ENCODE results near the gene SLC24A5. TPM values are rescaled to one million over a fixed set of nuclear protein-coding genes. Genes with fewer than 3 reads are reported as not detected.

SLC24A5 gene
- total and polyA plus RNA-seq, 3 experiments from 2014 or later: not detected

GRCh38 chr15:48101376-48101961 is 19.3 kb upstream of the SLC24A5 start:
- Histone ChIP-seq H3K36me3 (ENCODE audit: insufficient read depth, low read length) (no peaks in the 10 kb centered on the region), H3K27me3 (ENCODE audit: insufficient read depth, low read length, poor library complexity, severe bottlenecking) (no peaks in the 10 kb centered on the region), H3K27ac (ENCODE audit: low read depth, low read length) (no peak overlapping the region), H3K9me3 (ENCODE audit: low read length) (no peaks in the 10 kb centered on the region), H3K4me1 (ENCODE audit: insufficient read depth, low read length) (no peaks in the 10 kb centered on the region), H3K4me3 (ENCODE audit: low read length) (no peak overlapping the region)
- CTCF ChIA-PET: no interaction called here
- no peak overlapping the region for H3K27ac Mint-ChIP-seq
- no peaks in the 10 kb centered on the region for H3K4me1 Mint-ChIP-seq
- POLR2A ChIA-PET: no interaction called here
- no peaks in the 10 kb centered on the region for H3K36me3 Mint-ChIP-seq
- H3K4me3 Mint-ChIP-seq: no peak overlapping the region
- DNase-seq: no peak
- peaks cover 0 to 1% (median 0%) of the 10 kb centered on the region in 5 donors for H3K9me3 Mint-ChIP-seq
- H3K27me3 Mint-ChIP-seq: peaks cover 2 to 31% of the 10 kb centered on the region in 2 donors

DNA sequence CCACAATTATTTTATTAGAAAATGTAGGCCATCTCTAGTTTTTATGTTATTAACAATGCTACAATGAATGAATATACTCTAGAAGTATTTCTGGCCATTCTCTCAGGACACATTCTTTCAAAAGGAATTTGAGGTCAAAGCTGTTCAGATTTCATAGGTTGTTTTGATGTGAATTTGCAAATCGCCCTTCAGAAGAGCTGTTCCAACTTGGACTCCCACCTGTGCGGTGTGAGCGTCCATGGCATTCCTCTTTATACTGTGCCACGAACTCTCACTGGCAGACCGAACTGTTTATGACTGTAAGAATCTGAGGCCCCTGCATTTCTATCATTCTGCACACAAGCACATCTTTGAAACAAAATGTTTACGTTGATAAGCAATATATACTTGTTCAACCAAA is 18.6 kb upstream of the SLC24A5 start:
- H3K9me3 Mint-ChIP-seq: peaks cover 0 to 2% (median 0%) of the 10 kb centered on the region in 5 donors
- Histone ChIP-seq H3K36me3 (ENCODE audit: insufficient read depth, low read length) (no peaks in the 10 kb centered on the region), H3K4me1 (ENCODE audit: insufficient read depth, low read length) (no peaks in the 10 kb centered on the region), H3K27me3 (ENCODE audit: insufficient read depth, low read length, poor library complexity, severe bottlenecking) (no peaks in the 10 kb centered on the region), H3K27ac (ENCODE audit: low read depth, low read length) (no peak overlapping the region), H3K4me3 (ENCODE audit: low read length) (no peak overlapping the region), H3K9me3 (ENCODE audit: low read length) (no peaks in the 10 kb centered on the region)
- no peaks in the 10 kb centered on the region for H3K36me3 Mint-ChIP-seq
- H3K27ac Mint-ChIP-seq: no peak overlapping the region
- POLR2A ChIA-PET: no interaction called here
- H3K4me3 Mint-ChIP-seq: no peak overlapping the region
- DNase-seq: no peak
- no peaks in the 10 kb centered on the region for H3K4me1 Mint-ChIP-seq
- peaks cover 2 to 30% of the 10 kb centered on the region in 2 donors for H3K27me3 Mint-ChIP-seq
- CTCF ChIA-PET: no interaction called here

- Mint-ChIP-seq H3K27me3 (peaks cover 2 to 29% of the 10 kb centered on the region in 2 donors), H3K9me3 (peaks cover 0 to 2% (median 0%) of the 10 kb centered on the region in 5 donors), H3K36me3 (no peaks in the 10 kb centered on the region), H3K4me1 (no peaks in the 10 kb centered on the region), H3K4me3 (no peak overlapping the region), H3K27ac (no peak overlapping the region)
- no peak overlapping the region for H3K27ac ChIP-seq (ENCODE audit: low read depth, low read length)
- ChIA-PET POLR2A (no interaction called here), CTCF (no interaction called here)
- H3K27me3 ChIP-seq (ENCODE audit: insufficient read depth, low read length, poor library complexity, severe bottlenecking): no peaks in the 10 kb centered on the region
- no peaks in the 10 kb centered on the region for H3K4me1 ChIP-seq (ENCODE audit: insufficient read depth, low read length)
- DNase-seq: no peak
- no peaks in the 10 kb centered on the region for H3K36me3 ChIP-seq (ENCODE audit: insufficient read depth, low read length)
- H3K9me3 ChIP-seq (ENCODE audit: low read length): no peaks in the 10 kb centered on the region
- H3K4me3 ChIP-seq (ENCODE audit: low read length): no peak overlapping the region
These were observed 17.1 kb upstream of the SLC24A5 start for GRCh38 chr15:48103647-48104046.

- H3K27ac ChIP-seq (ENCODE audit: low read depth, low read length): no peak overlapping the region
- no peaks in the 10 kb centered on the region for H3K36me3 Mint-ChIP-seq
- POLR2A ChIA-PET: no interaction called here
- no peak overlapping the region for H3K27ac Mint-ChIP-seq
- no peaks in the 10 kb centered on the region for H3K36me3 ChIP-seq (ENCODE audit: insufficient read depth, low read length)
- H3K4me3 ChIP-seq (ENCODE audit: low read length): no peak overlapping the region
- H3K4me1 Mint-ChIP-seq: no peaks in the 10 kb centered on the region
- H3K4me1 ChIP-seq (ENCODE audit: insufficient read depth, low read length): no peaks in the 10 kb centered on the region
- H3K27me3 ChIP-seq (ENCODE audit: insufficient read depth, low read length, poor library complexity, severe bottlenecking): no peaks in the 10 kb centered on the region
- no peaks in the 10 kb centered on the region for H3K9me3 ChIP-seq (ENCODE audit: low read length)
- H3K4me3 Mint-ChIP-seq: no peak overlapping the region
- CTCF ChIA-PET: no interaction called here
- no peak for DNase-seq
- peaks cover 9 to 22% of the 10 kb centered on the region in 2 donors for H3K27me3 Mint-ChIP-seq
- H3K9me3 Mint-ChIP-seq: peaks cover 0 to 2% (median 0%) of the 10 kb centered on the region in 5 donors
These were observed 14.9 kb upstream of the SLC24A5 start for GRCh38 chr15:48105936-48106335.

DNA sequence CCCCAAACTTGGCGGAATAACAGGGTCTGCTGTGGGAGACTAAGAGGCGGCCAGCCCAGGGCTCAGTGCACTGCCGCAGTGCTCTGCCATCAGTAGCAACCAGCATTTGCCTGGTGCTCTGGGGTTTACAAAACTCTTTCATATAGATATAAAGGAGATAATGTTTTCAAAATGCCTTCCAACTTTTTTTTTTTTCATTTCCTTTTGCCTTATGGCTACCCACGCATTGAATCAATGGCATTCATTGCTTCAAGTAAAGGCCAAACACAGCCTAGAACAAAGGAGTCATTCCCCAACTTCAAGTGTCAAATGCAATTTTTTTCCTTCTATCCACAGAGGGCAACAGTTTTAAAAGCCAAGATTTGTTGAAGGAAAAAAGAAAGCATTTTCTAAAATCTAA is 11.6 kb upstream of the SLC24A5 start:
- Mint-ChIP-seq H3K27me3 (peaks cover 10 to 12% of the 10 kb centered on the region in 2 donors), H3K4me3 (no peak overlapping the region), H3K4me1 (no peaks in the 10 kb centered on the region), H3K36me3 (no peaks in the 10 kb centered on the region), H3K27ac (no peak overlapping the region), H3K9me3 (peaks cover 0 to 2% (median 0%) of the 10 kb centered on the region in 5 donors)
- no peaks in the 10 kb centered on the region for H3K27me3 ChIP-seq (ENCODE audit: insufficient read depth, low read length, poor library complexity, severe bottlenecking)
- CTCF ChIA-PET: no interaction called here
- no peaks in the 10 kb centered on the region for H3K9me3 ChIP-seq (ENCODE audit: low read length)
- no peaks in the 10 kb centered on the region for H3K36me3 ChIP-seq (ENCODE audit: insufficient read depth, low read length)
- no peak for DNase-seq
- POLR2A ChIA-PET: no interaction called here
- H3K27ac ChIP-seq (ENCODE audit: low read depth, low read length): no peak overlapping the region
- H3K4me1 ChIP-seq (ENCODE audit: insufficient read depth, low read length): no peaks in the 10 kb centered on the region
- H3K4me3 ChIP-seq (ENCODE audit: low read length): no peak overlapping the region

- H3K4me3 Mint-ChIP-seq: no peak overlapping the region
- ChIA-PET CTCF (no interaction called here), POLR2A (no interaction called here)
- H3K27ac Mint-ChIP-seq: no peak overlapping the region
- H3K27ac ChIP-seq (ENCODE audit: low read depth, low read length): no peak overlapping the region
- no peak overlapping the region for H3K4me3 ChIP-seq (ENCODE audit: low read length)
- no peak for DNase-seq
- no peaks in the 10 kb centered on the region for H3K4me1 ChIP-seq (ENCODE audit: insufficient read depth, low read length)
- H3K9me3 ChIP-seq (ENCODE audit: low read length): no peaks in the 10 kb centered on the region
- no peaks in the 10 kb centered on the region for H3K36me3 Mint-ChIP-seq
- peaks cover 11 to 13% of the 10 kb centered on the region in 2 donors for H3K27me3 Mint-ChIP-seq
- no peaks in the 10 kb centered on the region for H3K27me3 ChIP-seq (ENCODE audit: insufficient read depth, low read length, poor library complexity, severe bottlenecking)
- H3K4me1 Mint-ChIP-seq: no peaks in the 10 kb centered on the region
- H3K36me3 ChIP-seq (ENCODE audit: insufficient read depth, low read length): no peaks in the 10 kb centered on the region
- H3K9me3 Mint-ChIP-seq: peaks cover 0 to 2% (median 0%) of the 10 kb centered on the region in 5 donors
These were observed 10.8 kb upstream of the SLC24A5 start for GRCh38 chr15:48109856-48110531.

- peaks cover 6 to 11% of the 10 kb centered on the region in 2 donors for H3K27me3 Mint-ChIP-seq
- no peaks in the 10 kb centered on the region for H3K9me3 Mint-ChIP-seq
- no peak overlapping the region for H3K4me3 Mint-ChIP-seq
- CTCF ChIA-PET: no interaction called here
- no peak for DNase-seq
- Histone ChIP-seq H3K4me1 (ENCODE audit: insufficient read depth, low read length) (no peaks in the 10 kb centered on the region), H3K27ac (ENCODE audit: low read depth, low read length) (no peak overlapping the region), H3K4me3 (ENCODE audit: low read length) (no peak overlapping the region), H3K27me3 (ENCODE audit: insufficient read depth, low read length, poor library complexity, severe bottlenecking) (no peaks in the 10 kb centered on the region), H3K36me3 (ENCODE audit: insufficient read depth, low read length) (no peaks in the 10 kb centered on the region), H3K9me3 (ENCODE audit: low read length) (no peaks in the 10 kb centered on the region)
- POLR2A ChIA-PET: no interaction called here
- no peaks in the 10 kb centered on the region for H3K36me3 Mint-ChIP-seq
- H3K27ac Mint-ChIP-seq: no peak overlapping the region
- no peaks in the 10 kb centered on the region for H3K4me1 Mint-ChIP-seq
These were observed 8.5 kb upstream of the SLC24A5 start for GRCh38 chr15:48112242-48112641.

DNA sequence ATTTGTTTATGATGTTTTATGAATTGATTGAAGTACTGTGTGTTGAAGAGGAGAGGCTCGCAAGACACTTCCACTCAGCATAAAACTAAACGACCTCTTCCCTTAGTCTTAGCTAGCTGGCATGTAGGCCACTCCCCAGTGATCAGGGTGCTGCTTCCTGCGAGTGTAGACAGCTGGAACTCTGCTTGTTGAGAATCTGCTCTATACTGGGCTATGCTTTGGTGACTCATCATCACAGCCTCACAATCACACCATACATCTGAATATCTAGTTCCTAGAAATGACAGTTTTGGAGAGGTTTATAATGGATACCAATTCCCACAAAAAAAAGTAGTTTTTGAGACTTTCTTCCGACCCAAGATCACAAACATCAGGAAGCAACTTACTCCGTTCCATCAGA is 1.5 kb upstream of the SLC24A5 start:
- no peaks in the 10 kb centered on the region for H3K4me1 ChIP-seq (ENCODE audit: insufficient read depth, low read length)
- no peaks in the 10 kb centered on the region for H3K27me3 ChIP-seq (ENCODE audit: insufficient read depth, low read length, poor library complexity, severe bottlenecking)
- ChIA-PET CTCF (no interaction called here), POLR2A (no interaction called here)
- DNase-seq: no peak
- Mint-ChIP-seq H3K4me1 (no peaks in the 10 kb centered on the region), H3K36me3 (no peaks in the 10 kb centered on the region), H3K27ac (no peak overlapping the region), H3K4me3 (no peak overlapping the region), H3K9me3 (no peaks in the 10 kb centered on the region), H3K27me3 (peaks cover 3 to 5% of the 10 kb centered on the region in 2 donors)
- no peaks in the 10 kb centered on the region for H3K9me3 ChIP-seq (ENCODE audit: low read length)
- no peak overlapping the region for H3K27ac ChIP-seq (ENCODE audit: low read depth, low read length)
- H3K4me3 ChIP-seq (ENCODE audit: low read length): no peak overlapping the region
- no peaks in the 10 kb centered on the region for H3K36me3 ChIP-seq (ENCODE audit: insufficient read depth, low read length)
